Body of pancreas (tissue), 4 donors: Measurements from ENCODE around the gene COL27A1.

Experiments
- POLR2A ChIP-seq, 3 donors: fragments of 450-650 bp; IDR thresholded peaks; one replicate each; pipeline ENCODE4 v1.6.1; 2016; ENCODE audit warnings: antibody characterized with exemption in 3 of 3, mild to moderate bottlenecking in 2 of 3
- TF ChIP-seq, protein P1 (sequence below), 7 experiments: fragments of 450-650 bp in 4 of 7; fragments of 200-600 bp in 3 of 7; sonication (generic) in 3 of 7; IDR thresholded peaks; one replicate each; pipeline ENCODE4 v1.5.1; 2016 to 2019; ENCODE audit warnings: antibody characterized with exemption in 7 of 7

DNA sequence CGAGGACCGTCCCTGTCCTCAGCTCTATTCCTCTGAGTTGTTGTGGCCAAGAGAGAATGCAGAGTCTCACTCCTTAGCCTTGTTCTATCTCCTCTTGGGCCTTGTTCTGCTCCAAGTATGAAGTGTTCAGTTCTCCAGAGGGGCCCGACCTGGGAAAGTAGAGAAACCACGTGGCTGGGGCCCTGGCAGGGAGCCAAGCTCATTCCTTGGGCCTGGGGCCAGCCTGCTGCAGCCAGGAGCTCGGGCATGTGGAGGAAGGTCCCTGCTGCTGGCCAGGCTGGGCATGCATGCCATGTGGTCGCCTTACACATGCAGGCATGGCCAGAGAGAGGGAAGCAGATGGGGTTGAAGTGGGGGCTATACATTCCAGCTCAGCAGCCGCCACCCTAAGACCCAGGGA lies 60.7 kb downstream of the COL27A1 start:
- TF ChIP-seq, protein P1, sequence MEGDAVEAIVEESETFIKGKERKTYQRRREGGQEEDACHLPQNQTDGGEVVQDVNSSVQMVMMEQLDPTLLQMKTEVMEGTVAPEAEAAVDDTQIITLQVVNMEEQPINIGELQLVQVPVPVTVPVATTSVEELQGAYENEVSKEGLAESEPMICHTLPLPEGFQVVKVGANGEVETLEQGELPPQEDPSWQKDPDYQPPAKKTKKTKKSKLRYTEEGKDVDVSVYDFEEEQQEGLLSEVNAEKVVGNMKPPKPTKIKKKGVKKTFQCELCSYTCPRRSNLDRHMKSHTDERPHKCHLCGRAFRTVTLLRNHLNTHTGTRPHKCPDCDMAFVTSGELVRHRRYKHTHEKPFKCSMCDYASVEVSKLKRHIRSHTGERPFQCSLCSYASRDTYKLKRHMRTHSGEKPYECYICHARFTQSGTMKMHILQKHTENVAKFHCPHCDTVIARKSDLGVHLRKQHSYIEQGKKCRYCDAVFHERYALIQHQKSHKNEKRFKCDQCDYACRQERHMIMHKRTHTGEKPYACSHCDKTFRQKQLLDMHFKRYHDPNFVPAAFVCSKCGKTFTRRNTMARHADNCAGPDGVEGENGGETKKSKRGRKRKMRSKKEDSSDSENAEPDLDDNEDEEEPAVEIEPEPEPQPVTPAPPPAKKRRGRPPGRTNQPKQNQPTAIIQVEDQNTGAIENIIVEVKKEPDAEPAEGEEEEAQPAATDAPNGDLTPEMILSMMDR (IDR thresholded peaks at IDR 0.05): no peak
- TF ChIP-seq POLR2A (IDR thresholded peaks at IDR 0.05): no peak
